WTC11 (cell line): Measurements from ENCODE around the gene JAKMIP3. TPM values are rescaled to one million over a fixed set of nuclear protein-coding genes. Genes with fewer than 3 reads are reported as not detected.

ENCODE experiments used
- ATAC-seq: fragments of 200-7000 bp; cut with Tn5 transposase; 2 replicates; pipeline ENCODE4 v1.10.0; 2021; ENCODE audit warnings: mild to moderate bottlenecking, moderate library complexity
- CTCF ChIA-PET: fragments of 300-600 bp; sonication (Branson Sonifier 250); formaldehyde crosslinking; loops from one replicate; lab custom pipeline; 2021; ENCODE audit warnings: antibody characterized with exemption; lab: Charles Lee
- POLR2A ChIA-PET: fragments of 350-600 bp; sonication (Branson Sonifier 250); formaldehyde crosslinking; loops from one replicate; lab custom pipeline; 2021; ENCODE audit warnings: antibody characterized with exemption; lab: Charles Lee
- DNase-seq: peaks from one replicate; pipeline ENCODE4 v3.0.0; 2021; ENCODE audit warnings: low spot score
- H3K27ac Mint-ChIP-seq: 2 replicates; pipeline ENCODE4 v1.8.0; 2021; ENCODE audit warnings: mixed read lengths
- H3K27me3 Mint-ChIP-seq: 2 replicates; pipeline ENCODE4 v1.8.0; 2021; ENCODE audit warnings: low read depth, mild to moderate bottlenecking, moderate library complexity, mixed read lengths
- H3K36me3 Mint-ChIP-seq: 2 replicates; pipeline ENCODE4 v1.8.0; 2021; ENCODE audit warnings: mixed read lengths
- H3K4me1 Mint-ChIP-seq: 2 replicates; pipeline ENCODE4 v1.8.0; 2022; ENCODE audit warnings: mixed read lengths
- H3K4me3 Mint-ChIP-seq: 2 replicates; pipeline ENCODE4 v1.8.0; 2021; ENCODE audit warnings: mild to moderate bottlenecking, moderate library complexity, mixed read lengths
- H3K9me3 Mint-ChIP-seq: 2 replicates; pipeline ENCODE4 v1.8.0; 2021; ENCODE audit warnings: mixed read lengths
- ATF2 ChIP-seq: sonication (generic); formaldehyde crosslinking; IDR thresholded peaks from 2 replicates; pipeline ENCODE4 v1.8.1; 2022; ENCODE audit warnings: low read depth, missing genetic modification reagents, borderline replicate concordance
- CBFB ChIP-seq: sonication (generic); formaldehyde crosslinking; IDR thresholded peaks from 2 replicates; pipeline ENCODE4 v1.8.1; 2022; ENCODE audit warnings: mild to moderate bottlenecking, low read depth, missing genetic modification reagents
- ESRRA ChIP-seq: sonication (generic); formaldehyde crosslinking; IDR thresholded peaks from 2 replicates; pipeline ENCODE4 v1.8.1; 2022; ENCODE audit warnings: mild to moderate bottlenecking, missing genetic modification reagents, borderline replicate concordance
- ETV6 ChIP-seq: sonication (generic); formaldehyde crosslinking; IDR thresholded peaks from 2 replicates; pipeline ENCODE4 v1.8.1; 2022; ENCODE audit warnings: mild to moderate bottlenecking, missing genetic modification reagents
- FOXK1 ChIP-seq: sonication (generic); formaldehyde crosslinking; IDR thresholded peaks from 2 replicates; pipeline ENCODE4 v1.8.0; 2022; ENCODE audit warnings: mild to moderate bottlenecking, moderate library complexity, missing genetic modification reagents
- GABPB1 ChIP-seq: sonication (generic); formaldehyde crosslinking; IDR thresholded peaks from 2 replicates; pipeline ENCODE4 v1.8.1; 2023; ENCODE audit warnings: mild to moderate bottlenecking, missing genetic modification reagents
- IRF2 ChIP-seq: sonication (generic); formaldehyde crosslinking; IDR thresholded peaks from 2 replicates; pipeline ENCODE4 v1.8.0; 2022; ENCODE audit warnings: low read depth, missing genetic modification reagents, borderline replicate concordance
- JAZF1 ChIP-seq: fragments of 250-450 bp; sonication (Bioruptor Pico); IDR thresholded peaks from 2 replicates; pipeline ENCODE4 v1.9.0; 2021; ENCODE audit warnings: moderate library complexity, mild to moderate bottlenecking, inconsistent platforms
- MYBL2 ChIP-seq: sonication (generic); formaldehyde crosslinking; IDR thresholded peaks from 2 replicates; pipeline ENCODE4 v1.8.1; 2023; ENCODE audit warnings: mild to moderate bottlenecking, moderate library complexity, missing genetic modification reagents
- NR3C1 ChIP-seq: sonication (generic); formaldehyde crosslinking; conservative IDR thresholded peaks from 2 replicates; pipeline ENCODE4 v1.8.1; 2023; ENCODE audit warnings: low read depth, mild to moderate bottlenecking, missing genetic modification reagents
- RORB ChIP-seq: fragments of 250-450 bp; sonication (Bioruptor Pico); IDR thresholded peaks from 2 replicates; pipeline ENCODE4 v1.9.0; 2021; ENCODE audit warnings: mild to moderate bottlenecking
- SMAD4 ChIP-seq: sonication (generic); formaldehyde crosslinking; IDR thresholded peaks from 2 replicates; pipeline ENCODE4 v1.8.0; 2022; ENCODE audit warnings: mild to moderate bottlenecking, missing genetic modification reagents
- TP53 ChIP-seq: sonication (generic); formaldehyde crosslinking; IDR thresholded peaks from 2 replicates; pipeline ENCODE4 v1.8.1; 2023; ENCODE audit warnings: mild to moderate bottlenecking, missing genetic modification reagents
- USF2 ChIP-seq: sonication (generic); formaldehyde crosslinking; IDR thresholded peaks from 2 replicates; pipeline ENCODE4 v1.8.1; 2023; ENCODE audit warnings: mild to moderate bottlenecking, missing genetic modification reagents, moderate library complexity
- ZBTB43 ChIP-seq: sonication (generic); formaldehyde crosslinking; IDR thresholded peaks from 2 replicates; pipeline ENCODE4 v1.8.1; 2023; ENCODE audit warnings: mild to moderate bottlenecking, missing genetic modification reagents
- total RNA-seq: library from RNA; stranded (reverse); gene quantifications from 3 replicates; pipeline ENCODE4 v1.2.3, GENCODE V29; 2021
- TF ChIP-seq, protein P1 (sequence below): fragments of 250-450 bp; sonication (Bioruptor Pico); IDR thresholded peaks from 2 replicates; pipeline ENCODE4 v2.1.2; 2022; ENCODE audit warnings: mild to moderate bottlenecking, moderate library complexity
- TF ChIP-seq, protein P2 (sequence below): sonication (generic); formaldehyde crosslinking; IDR thresholded peaks from 2 replicates; pipeline ENCODE4 v1.8.1; 2022; ENCODE audit warnings: mild to moderate bottlenecking, missing genetic modification reagents, moderate library complexity, borderline replicate concordance

JAKMIP3 gene
- total RNA-seq, 1 experiment from 2014 or later: 1.7 TPM

GRCh38 chr10:132100556-132101349 lies 35.0 kb downstream of the JAKMIP3 start (continued):
- TF ChIP-seq CBFB (CRISPR knock-in tag) (no peak), TP53 (CRISPR knock-in tag) (no peak), SMAD4 (no peak), FOXK1 (CRISPR knock-in tag) (no peak)

GRCh38 chr10:132101529-132101928 lies 35.8 kb downstream of the JAKMIP3 start:
- Mint-ChIP-seq H3K4me3 (no peak overlapping the region), H3K27ac (no peak overlapping the region), H3K9me3 (no peaks in the 10 kb centered on the region), H3K4me1 (no peaks in the 10 kb centered on the region), H3K36me3 (no peaks in the 10 kb centered on the region), H3K27me3 (no peaks in the 10 kb centered on the region)
- POLR2A ChIA-PET: no interaction called here
- ATAC-seq (peak; percentile 74), DNase-seq (no peak)
- CTCF ChIA-PET: interaction anchor here (0.8 to 2.1 kb wide), 11 partner anchors 9 to 118 kb away, joined by 3 to 20 read pairs (median 4); partner anchors contain the start of gene JAKMIP3
- no peak for TF ChIP-seq ATF2 (CRISPR knock-in tag)
- TF ChIP-seq JAZF1 (CRISPR knock-in tag): no peak
- TF ChIP-seq, protein P1, sequence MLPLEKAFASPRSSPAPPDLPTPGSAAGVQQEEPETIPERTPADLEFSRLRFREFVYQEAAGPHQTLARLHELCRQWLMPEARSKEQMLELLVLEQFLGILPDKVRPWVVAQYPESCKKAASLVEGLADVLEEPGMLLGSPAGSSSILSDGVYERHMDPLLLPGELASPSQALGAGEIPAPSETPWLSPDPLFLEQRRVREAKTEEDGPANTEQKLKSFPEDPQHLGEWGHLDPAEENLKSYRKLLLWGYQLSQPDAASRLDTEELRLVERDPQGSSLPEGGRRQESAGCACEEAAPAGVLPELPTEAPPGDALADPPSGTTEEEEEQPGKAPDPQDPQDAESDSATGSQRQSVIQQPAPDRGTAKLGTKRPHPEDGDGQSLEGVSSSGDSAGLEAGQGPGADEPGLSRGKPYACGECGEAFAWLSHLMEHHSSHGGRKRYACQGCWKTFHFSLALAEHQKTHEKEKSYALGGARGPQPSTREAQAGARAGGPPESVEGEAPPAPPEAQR: no peak
- no peak for TF ChIP-seq GABPB1 (CRISPR knock-in tag)
- no peak for TF ChIP-seq NR3C1 (CRISPR knock-in tag)
- no peak for TF ChIP-seq ETV6 (CRISPR knock-in tag)
- TF ChIP-seq RORB (CRISPR knock-in tag): no peak
- TF ChIP-seq, protein P2, sequence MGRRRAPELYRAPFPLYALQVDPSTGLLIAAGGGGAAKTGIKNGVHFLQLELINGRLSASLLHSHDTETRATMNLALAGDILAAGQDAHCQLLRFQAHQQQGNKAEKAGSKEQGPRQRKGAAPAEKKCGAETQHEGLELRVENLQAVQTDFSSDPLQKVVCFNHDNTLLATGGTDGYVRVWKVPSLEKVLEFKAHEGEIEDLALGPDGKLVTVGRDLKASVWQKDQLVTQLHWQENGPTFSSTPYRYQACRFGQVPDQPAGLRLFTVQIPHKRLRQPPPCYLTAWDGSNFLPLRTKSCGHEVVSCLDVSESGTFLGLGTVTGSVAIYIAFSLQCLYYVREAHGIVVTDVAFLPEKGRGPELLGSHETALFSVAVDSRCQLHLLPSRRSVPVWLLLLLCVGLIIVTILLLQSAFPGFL: no peak
- TF ChIP-seq MYBL2 (CRISPR knock-in tag): no peak
- no peak for TF ChIP-seq ZBTB43 (CRISPR knock-in tag)
- no peak for TF ChIP-seq SMAD4
- no peak for TF ChIP-seq ESRRA (CRISPR knock-in tag)
- TF ChIP-seq IRF2 (CRISPR knock-in tag): no peak
- TF ChIP-seq USF2 (CRISPR knock-in tag): no peak
